ENCODE data around the gene RHBDL1. TPM values are rescaled to one million over a fixed set of nuclear protein-coding genes. Genes with fewer than 3 reads are reported as not detected.

RHBDL1 gene
- total RNA-seq, 1 donor from 2014 or later, result 0.51 TPM

GRCh38 chr16:708019-708418, 32.5 kb downstream of the RHBDL1 start:
- no peak for DNase-seq

- DNase-seq, result no peak
Measured at GRCh38 chr16:708959-709358, 33.5 kb downstream of the RHBDL1 start.

- peak; percentile 51 for DNase-seq
Measured at GRCh38 chr16:709566-710499, 34.4 kb downstream of the RHBDL1 start.

- DNase-seq, result no peak
Measured at GRCh38 chr16:710500-711075, 35.1 kb downstream of the RHBDL1 start.

GRCh38 chr16:711084-711483, 35.6 kb downstream of the RHBDL1 start:
- no peak for DNase-seq

- DNase-seq, result peak; percentile 83
Measured at GRCh38 chr16:711548-712320, 36.3 kb downstream of the RHBDL1 start.

- DNase-seq, result peak; percentile 72
Measured at GRCh38 chr16:712740-713250, 37.3 kb downstream of the RHBDL1 start.

- DNase-seq, result no peak
Measured at GRCh38 chr16:714079-714478, 38.6 kb downstream of the RHBDL1 start.

GRCh38 chr16:714558-715476, 39.3 kb downstream of the RHBDL1 start, which contains the start of gene METRN:
Gene METRN (plus strand): TSS chr16:715118. CDS start chr16:715290, 172 bp downstream.
- peak; percentile 89 for DNase-seq

- DNase-seq, result peak; percentile 37
Measured at GRCh38 chr16:715477-716199, 40.2 kb downstream of the RHBDL1 start.

- DNase-seq, result no peak
Measured at GRCh38 chr16:716200-716568, 40.7 kb downstream of the RHBDL1 start.

- DNase-seq, result no peak
Measured at GRCh38 chr16:716768-717325, 41.4 kb downstream of the RHBDL1 start.

- DNase-seq, result no peak
Measured at GRCh38 chr16:717450-718245, 42.2 kb downstream of the RHBDL1 start.

GRCh38 chr16:718389-718788, 42.9 kb downstream of the RHBDL1 start:
- no peak for DNase-seq

GRCh38 chr16:718922-719321, 43.5 kb downstream of the RHBDL1 start:
- no peak for DNase-seq

- DNase-seq, result no peak
Measured at GRCh38 chr16:719815-720446, 44.5 kb downstream of the RHBDL1 start.

GRCh38 chr16:720447-720989, 45.0 kb downstream of the RHBDL1 start:
- peak; percentile 46 for DNase-seq

- peak; percentile 71 for DNase-seq
Measured at GRCh38 chr16:720990-721764, 45.7 kb downstream of the RHBDL1 start, which contains the start of gene ANTKMT. Gene ANTKMT (plus strand): TSS chr16:721146. CDS start chr16:721275, 129 bp downstream.
